ENCODE measurements around the gene ENO3. TPM values are rescaled to one million over a fixed set of nuclear protein-coding genes. Genes with fewer than 3 reads are reported as not detected.

ENO3 gene
- total and polyA plus RNA-seq, 2 experiments from 2014 or later = 12.1 to 19.6 TPM

GRCh38 chr17:4986403-4986802 lies 35.5 kb downstream of the ENO3 start:
- peaks cover 7% of the 10 kb centered on the region; the same call in 2 of the 3 replicates for H3K36me3 Mint-ChIP-seq (ENCODE audit: low read depth)
- TF ChIP-seq ZNF114 (CRISPR knock-in tag; IDR thresholded peaks at IDR 0.05) = no peak
- no peak for TF ChIP-seq STAT1 (IDR thresholded peaks at IDR 0.05; ENCODE audit: unreplicated experiment)
- TF ChIP-seq CTCF (conservative IDR thresholded peaks at IDR 0.05; ENCODE audit: low read depth in 2 of 2) = no peak
- TF ChIP-seq REST (IDR thresholded peaks at IDR 0.05; ENCODE audit: unreplicated experiment) = no peak
- no peak for TF ChIP-seq NANOG (IDR thresholded peaks at IDR 0.05; ENCODE audit: borderline replicate concordance)
- no peak for TF ChIP-seq ZNF462 (CRISPR knock-in tag; IDR thresholded peaks at IDR 0.05)
- TF ChIP-seq EZH2 (IDR thresholded peaks at IDR 0.05; ENCODE audit: low read depth, unreplicated experiment) = no peak
- no peak for TF ChIP-seq ZNF331 (CRISPR knock-in tag; IDR thresholded peaks at IDR 0.05; ENCODE audit: low read depth)
- no peak for TF ChIP-seq CREB1 (CRISPR knock-in tag; IDR thresholded peaks at IDR 0.05; ENCODE audit: low read depth)
- no peak for TF ChIP-seq JUNB (IDR thresholded peaks at IDR 0.05; ENCODE audit: unreplicated experiment)
- no peak for TF ChIP-seq ETS1 (IDR thresholded peaks at IDR 0.05)
- TF ChIP-seq POLR2AphosphoS5 (IDR thresholded peaks at IDR 0.05; ENCODE audit: low read depth) = no peak
- no peak for TF ChIP-seq EZH2phosphoT487 (IDR thresholded peaks at IDR 0.05; ENCODE audit: unreplicated experiment)

More at GRCh38 chr17:4986403-4986802, 35.5 kb downstream of the ENO3 start:
- DNase-seq (ENCODE audit: low spot score) = peak; percentile 18
- Mint-ChIP-seq H3K27me3 (ENCODE audit: insufficient read depth, low read depth, poor library complexity) (peaks cover 34% of the 10 kb centered on the region), H3K4me1 (peaks cover 26% of the 10 kb centered on the region), H3K27ac (no peak overlapping the region), H3K9me3 (no peaks in the 10 kb centered on the region; the same call in 2 of the 3 replicates), H3K4me3 (peak overlapping the region; percentile 84)
- H2AFZ ChIP-seq = no peak overlapping the region
- H3K27ac ChIP-seq (ENCODE audit: low read depth) = no peak overlapping the region
- peaks cover 15% of the 10 kb centered on the region for H3K4me1 ChIP-seq (ENCODE audit: insufficient read depth)
- peak overlapping the region; percentile 87 for H3K4me3 ChIP-seq
- ATAC-seq = no peak
- H3F3A ChIP-seq (replicated peaks; ENCODE audit: low read depth) = peaks cover 11% of the 10 kb centered on the region; the same call in 1 of the 2 replicates
- H3K36me3 ChIP-seq (ENCODE audit: insufficient read depth) = no peaks in the 10 kb centered on the region
- H3K79me2 ChIP-seq (replicated peaks; ENCODE audit: insufficient read depth) = no peaks in the 10 kb centered on the region
- H3K4me2 ChIP-seq = peak overlapping the region; percentile 97
- H3K27me3 ChIP-seq (ENCODE audit: insufficient read depth) = 0 out of 2 replicates have a peak, but pooled peaks cover 8% of the 10 kb centered on the region
- H3K9me2 ChIP-seq (ENCODE audit: insufficient read depth) = no peaks in the 10 kb centered on the region
- H4K20me1 ChIP-seq (replicated peaks; ENCODE audit: insufficient read depth) = no peaks in the 10 kb centered on the region
